Uterus (tissue), 2 donors: ENCODE measurements around the gene MRTFB.

Source experiments
- POLR2A ChIP-seq, 2 donors: fragments of 450-650 bp; IDR thresholded peaks; one replicate each; pipeline ENCODE4 v1.6.1; 2016; ENCODE audit warnings: antibody characterized with exemption in 2 of 2, mild to moderate bottlenecking in 1 of 2, moderate library complexity in 1 of 2
- TF ChIP-seq, protein P1 (sequence below), 4 experiments: fragments of 200-600 bp in 2 of 4; fragments of 450-650 bp in 2 of 4; sonication (generic) in 2 of 4; IDR thresholded peaks; one replicate each; pipeline ENCODE4 v1.5.1; 2016 to 2019; ENCODE audit warnings: antibody characterized with exemption in 4 of 4, mild to moderate bottlenecking in 2 of 4, moderate library complexity in 1 of 4

DNA sequence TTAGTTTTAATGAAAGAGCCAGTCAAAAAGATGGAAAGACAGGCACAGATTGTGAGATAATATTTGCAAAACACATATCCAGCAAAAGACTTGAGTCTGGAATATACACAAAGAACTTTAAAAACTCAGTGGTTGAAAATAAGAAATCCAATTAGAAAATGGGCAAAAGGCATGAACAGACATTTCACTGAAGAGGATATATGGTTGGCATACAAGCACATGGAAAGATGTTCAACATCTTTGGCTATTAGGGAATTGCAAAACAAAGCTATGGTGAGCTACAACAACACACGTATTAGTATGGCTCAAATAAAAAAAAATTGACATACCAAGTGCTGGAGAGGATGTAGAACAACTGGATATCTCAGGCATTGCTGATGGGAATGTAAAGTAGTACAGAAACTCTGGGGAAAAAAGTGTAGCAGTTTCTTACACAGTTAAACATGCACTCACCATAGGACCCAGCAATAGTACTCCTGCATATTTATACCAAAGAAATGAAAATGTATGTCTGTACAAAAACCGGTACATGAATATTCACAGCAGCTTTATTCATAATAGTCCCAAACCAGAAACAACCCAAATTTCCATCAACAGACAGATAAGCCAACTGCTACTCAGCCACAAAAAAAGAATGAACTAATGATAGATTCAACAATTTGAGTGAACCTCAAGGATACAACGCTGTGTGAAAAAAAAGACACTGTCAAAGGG, 44.4 kb upstream of the MRTFB start:
- TF ChIP-seq, protein P1, sequence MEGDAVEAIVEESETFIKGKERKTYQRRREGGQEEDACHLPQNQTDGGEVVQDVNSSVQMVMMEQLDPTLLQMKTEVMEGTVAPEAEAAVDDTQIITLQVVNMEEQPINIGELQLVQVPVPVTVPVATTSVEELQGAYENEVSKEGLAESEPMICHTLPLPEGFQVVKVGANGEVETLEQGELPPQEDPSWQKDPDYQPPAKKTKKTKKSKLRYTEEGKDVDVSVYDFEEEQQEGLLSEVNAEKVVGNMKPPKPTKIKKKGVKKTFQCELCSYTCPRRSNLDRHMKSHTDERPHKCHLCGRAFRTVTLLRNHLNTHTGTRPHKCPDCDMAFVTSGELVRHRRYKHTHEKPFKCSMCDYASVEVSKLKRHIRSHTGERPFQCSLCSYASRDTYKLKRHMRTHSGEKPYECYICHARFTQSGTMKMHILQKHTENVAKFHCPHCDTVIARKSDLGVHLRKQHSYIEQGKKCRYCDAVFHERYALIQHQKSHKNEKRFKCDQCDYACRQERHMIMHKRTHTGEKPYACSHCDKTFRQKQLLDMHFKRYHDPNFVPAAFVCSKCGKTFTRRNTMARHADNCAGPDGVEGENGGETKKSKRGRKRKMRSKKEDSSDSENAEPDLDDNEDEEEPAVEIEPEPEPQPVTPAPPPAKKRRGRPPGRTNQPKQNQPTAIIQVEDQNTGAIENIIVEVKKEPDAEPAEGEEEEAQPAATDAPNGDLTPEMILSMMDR (IDR thresholded peaks at IDR 0.05) = no peak
- TF ChIP-seq POLR2A (IDR thresholded peaks at IDR 0.05) = no peak
